CD4-positive, alpha-beta T cell (primary cell): Measurements from ENCODE around the gene CLRN1. TPM values are rescaled to one million over a fixed set of nuclear protein-coding genes. Genes with fewer than 3 reads are reported as not detected.

Source experiments
- ATAC-seq: fragments of 200-7000 bp; cut with Tn5 transposase; one replicate; pipeline ENCODE4 v1.10.0; 2022; ENCODE audit warnings: mild to moderate bottlenecking; ENCODE audit not compliant: poor library complexity
- CTCF ChIA-PET: fragments of 350-600 bp; sonication (Branson Sonifier 250); formaldehyde crosslinking; loops from one replicate; lab custom pipeline; 2021; ENCODE audit warnings: antibody characterized with exemption, inconsistent platforms; lab: Charles Lee
- POLR2A ChIA-PET: fragments of 350-600 bp; sonication (Branson Sonifier 250); formaldehyde crosslinking; loops from one replicate; lab custom pipeline; 2021; ENCODE audit warnings: antibody characterized with exemption, inconsistent platforms; lab: Charles Lee
- DNase-seq, 14 experiments: peaks; one replicate each; pipeline ENCODE4 v3.0.0-alpha.2; 2013 to 2020; ENCODE audit warnings: mixed read lengths in 2 of 14
- H3K27ac ChIP-seq, 2 donors: one replicate each; pipeline versions ENCODE4 v1.5.1 to v1.7.0; 2013; ENCODE audit warnings: low read length in 2 of 2, low read depth in 1 of 2, mild to moderate bottlenecking in 1 of 2
- H3K27me3 ChIP-seq, 2 experiments: 1 replicate in 1 of 2; 2 replicates in 1 of 2; pipeline versions ENCODE4 v1.6.1 to v1.7.0; 2013; ENCODE audit warnings: low read length in 2 of 2, control low read depth in 1 of 2, mild to moderate bottlenecking in 1 of 2, moderate library complexity in 1 of 2; ENCODE audit not compliant: insufficient read depth in 2 of 2, control insufficient read depth in 1 of 2
- H3K36me3 ChIP-seq: one replicate; pipeline ENCODE4 v1.6.1; 2013; ENCODE audit warnings: low read length, control low read depth; ENCODE audit not compliant: insufficient read depth
- H3K4me1 ChIP-seq: one replicate; pipeline ENCODE4 v1.6.1; 2013; ENCODE audit warnings: low read length, control low read depth; ENCODE audit not compliant: insufficient read depth
- H3K4me3 ChIP-seq: one replicate; pipeline ENCODE4 v1.5.1; 2013; ENCODE audit warnings: mild to moderate bottlenecking, low read length, moderate library complexity
- H3K9me3 ChIP-seq, 2 experiments: 1 replicate in 1 of 2; 2 replicates in 1 of 2; pipeline versions ENCODE4 v1.6.1 to v1.7.0; 2013; ENCODE audit warnings: low read length in 2 of 2, mild to moderate bottlenecking in 2 of 2, control low read depth in 1 of 2, moderate library complexity in 1 of 2; ENCODE audit not compliant: control insufficient read depth in 1 of 2, insufficient read depth in 1 of 2
- H3K27ac Mint-ChIP-seq: one replicate; pipeline ENCODE4 v1.8.0; 2020; ENCODE audit warnings: mixed read lengths
- H3K27me3 Mint-ChIP-seq: one replicate; pipeline ENCODE4 v1.8.0; 2021; ENCODE audit warnings: mixed read lengths
- H3K36me3 Mint-ChIP-seq: one replicate; pipeline ENCODE4 v1.8.0; 2021; ENCODE audit warnings: low read depth, mixed read lengths
- H3K4me1 Mint-ChIP-seq: one replicate; pipeline ENCODE4 v1.8.0; 2021; ENCODE audit warnings: low read depth, mixed read lengths
- H3K4me3 Mint-ChIP-seq: one replicate; pipeline ENCODE4 v1.8.0; 2020; ENCODE audit warnings: mild to moderate bottlenecking, mixed read lengths
- H3K9me3 Mint-ChIP-seq: one replicate; pipeline ENCODE4 v1.8.0; 2020; ENCODE audit warnings: mixed read lengths
- CTCF ChIP-seq: fragments of 200-600 bp; IDR thresholded peaks from one replicate; pipeline ENCODE4 v1.8.0; 2022; ENCODE audit warnings: antibody characterized with exemption, mild to moderate bottlenecking
- intact Hi-C, 2 experiments: fragments of 100-400 bp; cut with DNase I in 1 of 2; cut with micrococcal nuclease in 1 of 2; formaldehyde crosslinking; loops; one replicate each; pipeline versions ENCODE4 v1.15.1 to v1.9.0; 2023 to 2025; cut with DNase I, micrococcal nuclease
- total RNA-seq, 174 experiments: library from RNA in 2 of 174; stranded (reverse) in 2 of 174; gene quantifications; one replicate each; pipeline ENCODE4 v1.2.3 and lab custom pipeline; 2021 to 2026

CLRN1 gene
- total RNA-seq, 2 experiments from 2014 or later: not detected

- POLR2A ChIA-PET: no interaction called here
Observed at GRCh38 chr3:150887031-150887430, 85.5 kb downstream of the CLRN1 start.

GRCh38 chr3:150885535-150885934, 87.0 kb downstream of the CLRN1 start:
- H3K36me3 Mint-ChIP-seq: no peaks in the 10 kb centered on the region
- H3K4me1 Mint-ChIP-seq: no peaks in the 10 kb centered on the region
- Histone ChIP-seq H3K4me1 (no peaks in the 10 kb centered on the region), H3K27me3 (peaks cover 0 to 2% of the 10 kb centered on the region in 2 experiments), H3K9me3 (no peaks in the 10 kb centered on the region), H3K4me3 (no peak overlapping the region), H3K27ac (no peak overlapping the region), H3K36me3 (no peaks in the 10 kb centered on the region)
- ChIA-PET POLR2A (no interaction called here), CTCF (no interaction called here)
- peaks cover 2% of the 10 kb centered on the region for H3K9me3 Mint-ChIP-seq
- no peak for TF ChIP-seq CTCF
- no peak for ATAC-seq
- H3K27ac Mint-ChIP-seq: no peak overlapping the region
- intact Hi-C loops: no loop called here
- DNase-seq: no peak
- no peak overlapping the region for H3K4me3 Mint-ChIP-seq
- H3K27me3 Mint-ChIP-seq: peaks cover 20% of the 10 kb centered on the region

More at GRCh38 chr3:150887031-150887430, 85.5 kb downstream of the CLRN1 start:
- H3K4me1 Mint-ChIP-seq: no peaks in the 10 kb centered on the region
- H3K4me3 Mint-ChIP-seq: no peak overlapping the region
- peaks cover 20% of the 10 kb centered on the region for H3K27me3 Mint-ChIP-seq
- H3K36me3 Mint-ChIP-seq: no peaks in the 10 kb centered on the region
- intact Hi-C loops: no loop called here
- no peak overlapping the region for H3K27ac ChIP-seq
- H3K27me3 ChIP-seq: peaks cover 0 to 2% of the 10 kb centered on the region in 2 experiments
- no peak for ATAC-seq
- no peaks in the 10 kb centered on the region for H3K4me1 ChIP-seq
- no peak overlapping the region for H3K27ac Mint-ChIP-seq
- no peaks in the 10 kb centered on the region for H3K36me3 ChIP-seq
- H3K4me3 ChIP-seq: no peak overlapping the region
- H3K9me3 Mint-ChIP-seq: peaks cover 2% of the 10 kb centered on the region
- no peak for TF ChIP-seq CTCF
- CTCF ChIA-PET: no interaction called here
- no peaks in the 10 kb centered on the region for H3K9me3 ChIP-seq
- no peak for DNase-seq

GRCh38 chr3:150878996-150879575, 93.4 kb downstream of the CLRN1 start:
- H3K27ac Mint-ChIP-seq: no peak overlapping the region
- no peak for DNase-seq
- POLR2A ChIA-PET: no interaction called here
- intact Hi-C loops: no loop called here
- no peaks in the 10 kb centered on the region for H3K9me3 ChIP-seq
- H3K4me3 Mint-ChIP-seq: no peak overlapping the region
- no peaks in the 10 kb centered on the region for H3K36me3 ChIP-seq
- ATAC-seq: no peak
- no peaks in the 10 kb centered on the region for H3K36me3 Mint-ChIP-seq
- H3K9me3 Mint-ChIP-seq: no peaks in the 10 kb centered on the region
- TF ChIP-seq CTCF: no peak
- H3K4me3 ChIP-seq: no peak overlapping the region
- CTCF ChIA-PET: no interaction called here
- no peaks in the 10 kb centered on the region for H3K27me3 ChIP-seq
- H3K27me3 Mint-ChIP-seq: no peaks in the 10 kb centered on the region
- no peaks in the 10 kb centered on the region for H3K4me1 ChIP-seq
- H3K4me1 Mint-ChIP-seq: no peaks in the 10 kb centered on the region
- H3K27ac ChIP-seq: no peak overlapping the region
